ENCODE data around the gene PPCDC. TPM values are rescaled to one million over a fixed set of nuclear protein-coding genes. Genes with fewer than 3 reads are reported as not detected.

The PPCDC gene
- total RNA-seq, 1 donor from 2014 or later, result 7.3 TPM

DNA sequence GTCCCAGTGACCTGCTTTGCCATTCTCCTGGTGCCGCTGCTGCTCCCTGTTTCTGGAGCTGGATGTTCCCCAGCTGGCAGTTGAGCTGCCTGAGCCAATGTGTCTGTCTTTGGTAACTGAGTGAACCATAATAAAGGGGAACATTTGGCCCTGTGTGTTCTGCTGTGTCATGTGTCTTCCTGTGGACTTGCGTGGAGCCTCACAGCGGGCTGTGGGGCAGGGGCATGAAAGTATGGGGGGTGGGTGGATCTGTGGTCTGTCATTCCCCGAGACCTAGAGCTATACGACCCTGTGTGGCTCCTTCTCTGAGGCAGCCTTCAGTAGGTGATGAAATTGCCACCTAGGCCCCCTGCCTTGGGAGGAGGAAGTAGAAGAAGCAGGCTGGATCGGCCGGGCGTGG is 2.0 kb upstream of the PPCDC start:
- peaks cover 13% of the 10 kb centered on the region for H3K36me3 Mint-ChIP-seq (ENCODE audit: low read depth, unreplicated experiment)
- Histone ChIP-seq H3K79me2 (ENCODE audit: insufficient read depth, low read length) (peaks cover 11% of the 10 kb centered on the region), H3K27me3 (ENCODE audit: insufficient read depth, low read length) (no peaks in the 10 kb centered on the region), H3K9me3 (ENCODE audit: insufficient read depth, low read depth, low read length) (no peaks in the 10 kb centered on the region), H3K4me3 (ENCODE audit: insufficient read depth, low read depth, low read length) (no peak overlapping the region), H2AFZ (ENCODE audit: low read depth, low read length) (no peak overlapping the region), H3K4me2 (ENCODE audit: low read length) (no peak overlapping the region), H3K27ac (ENCODE audit: low read depth, low read length) (no peak overlapping the region), H4K20me1 (ENCODE audit: insufficient read depth, low read length) (no peaks in the 10 kb centered on the region), H3K36me3 (ENCODE audit: insufficient read depth, low read length) (no peaks in the 10 kb centered on the region), H3K9ac (ENCODE audit: low read length) (no peak overlapping the region), H3K4me1 (ENCODE audit: insufficient read depth, low read length) (peaks cover 4% of the 10 kb centered on the region)
- no peak for FAIRE-seq
- peaks cover 2% of the 10 kb centered on the region for H3K4me1 Mint-ChIP-seq (ENCODE audit: low read depth, unreplicated experiment)
- no peak overlapping the region for H3K4me3 Mint-ChIP-seq (ENCODE audit: unreplicated experiment)
- no peak for DNase-seq (ENCODE audit: low read depth)
- no peak overlapping the region for H3K27ac Mint-ChIP-seq (ENCODE audit: unreplicated experiment)
- H3K9me3 Mint-ChIP-seq (ENCODE audit: unreplicated experiment), result no peaks in the 10 kb centered on the region
- H3K27me3 Mint-ChIP-seq (ENCODE audit: low read depth, unreplicated experiment), result no peaks in the 10 kb centered on the region
- no peak for TF ChIP-seq EZH2 (IDR thresholded peaks at IDR 0.05; ENCODE audit: insufficient read depth, low read length)

DNA sequence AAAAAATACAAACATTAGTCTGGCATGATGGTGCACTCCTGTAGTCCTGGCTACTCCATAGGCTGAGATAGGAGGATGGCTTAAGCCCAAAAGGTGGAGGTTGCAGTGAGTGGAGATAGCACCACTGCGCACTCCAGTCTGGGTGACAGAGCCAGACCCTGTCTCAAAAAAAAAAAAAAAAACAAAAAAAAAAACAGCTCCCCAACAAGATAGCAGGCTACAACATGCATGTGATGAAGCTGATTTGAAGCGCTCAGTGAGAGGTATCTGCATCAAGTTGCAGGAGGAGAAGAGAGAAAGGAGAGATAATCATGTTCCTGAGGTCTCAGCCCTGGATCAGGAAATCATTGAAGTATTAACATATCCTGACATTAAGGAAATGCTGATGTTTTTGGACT is 608 bp upstream of the PPCDC start:
- Mint-ChIP-seq H3K27me3 (ENCODE audit: low read depth, unreplicated experiment) (no peaks in the 10 kb centered on the region), H3K4me1 (ENCODE audit: low read depth, unreplicated experiment) (peaks cover 2% of the 10 kb centered on the region), H3K4me3 (ENCODE audit: unreplicated experiment) (peak overlapping the region; percentile 96), H3K27ac (ENCODE audit: unreplicated experiment) (no peak overlapping the region), H3K9me3 (ENCODE audit: unreplicated experiment) (no peaks in the 10 kb centered on the region), H3K36me3 (ENCODE audit: low read depth, unreplicated experiment) (peaks cover 8% of the 10 kb centered on the region)
- Histone ChIP-seq H3K27ac (ENCODE audit: low read depth, low read length) (no peak overlapping the region), H3K4me2 (ENCODE audit: low read length) (no peak overlapping the region), H3K9ac (ENCODE audit: low read length) (peak overlapping the region; percentile 100), H3K4me3 (ENCODE audit: insufficient read depth, low read depth, low read length) (no peak overlapping the region), H2AFZ (ENCODE audit: low read depth, low read length) (peak overlapping the region; percentile 69), H3K9me3 (ENCODE audit: insufficient read depth, low read depth, low read length) (no peaks in the 10 kb centered on the region), H3K79me2 (ENCODE audit: insufficient read depth, low read length) (peaks cover 13% of the 10 kb centered on the region), H4K20me1 (ENCODE audit: insufficient read depth, low read length) (no peaks in the 10 kb centered on the region), H3K27me3 (ENCODE audit: insufficient read depth, low read length) (no peaks in the 10 kb centered on the region), H3K36me3 (ENCODE audit: insufficient read depth, low read length) (no peaks in the 10 kb centered on the region), H3K4me1 (ENCODE audit: insufficient read depth, low read length) (peaks cover 4% of the 10 kb centered on the region)
- DNase-seq (ENCODE audit: low read depth), result no peak
- FAIRE-seq, result no peak
- TF ChIP-seq EZH2 (IDR thresholded peaks at IDR 0.05; ENCODE audit: insufficient read depth, low read length), result no peak
- TF ChIP-seq, protein P1, sequence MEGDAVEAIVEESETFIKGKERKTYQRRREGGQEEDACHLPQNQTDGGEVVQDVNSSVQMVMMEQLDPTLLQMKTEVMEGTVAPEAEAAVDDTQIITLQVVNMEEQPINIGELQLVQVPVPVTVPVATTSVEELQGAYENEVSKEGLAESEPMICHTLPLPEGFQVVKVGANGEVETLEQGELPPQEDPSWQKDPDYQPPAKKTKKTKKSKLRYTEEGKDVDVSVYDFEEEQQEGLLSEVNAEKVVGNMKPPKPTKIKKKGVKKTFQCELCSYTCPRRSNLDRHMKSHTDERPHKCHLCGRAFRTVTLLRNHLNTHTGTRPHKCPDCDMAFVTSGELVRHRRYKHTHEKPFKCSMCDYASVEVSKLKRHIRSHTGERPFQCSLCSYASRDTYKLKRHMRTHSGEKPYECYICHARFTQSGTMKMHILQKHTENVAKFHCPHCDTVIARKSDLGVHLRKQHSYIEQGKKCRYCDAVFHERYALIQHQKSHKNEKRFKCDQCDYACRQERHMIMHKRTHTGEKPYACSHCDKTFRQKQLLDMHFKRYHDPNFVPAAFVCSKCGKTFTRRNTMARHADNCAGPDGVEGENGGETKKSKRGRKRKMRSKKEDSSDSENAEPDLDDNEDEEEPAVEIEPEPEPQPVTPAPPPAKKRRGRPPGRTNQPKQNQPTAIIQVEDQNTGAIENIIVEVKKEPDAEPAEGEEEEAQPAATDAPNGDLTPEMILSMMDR (IDR thresholded peaks at IDR 0.05; ENCODE audit: insufficient read depth, low read depth, low read length), result no peak

DNA sequence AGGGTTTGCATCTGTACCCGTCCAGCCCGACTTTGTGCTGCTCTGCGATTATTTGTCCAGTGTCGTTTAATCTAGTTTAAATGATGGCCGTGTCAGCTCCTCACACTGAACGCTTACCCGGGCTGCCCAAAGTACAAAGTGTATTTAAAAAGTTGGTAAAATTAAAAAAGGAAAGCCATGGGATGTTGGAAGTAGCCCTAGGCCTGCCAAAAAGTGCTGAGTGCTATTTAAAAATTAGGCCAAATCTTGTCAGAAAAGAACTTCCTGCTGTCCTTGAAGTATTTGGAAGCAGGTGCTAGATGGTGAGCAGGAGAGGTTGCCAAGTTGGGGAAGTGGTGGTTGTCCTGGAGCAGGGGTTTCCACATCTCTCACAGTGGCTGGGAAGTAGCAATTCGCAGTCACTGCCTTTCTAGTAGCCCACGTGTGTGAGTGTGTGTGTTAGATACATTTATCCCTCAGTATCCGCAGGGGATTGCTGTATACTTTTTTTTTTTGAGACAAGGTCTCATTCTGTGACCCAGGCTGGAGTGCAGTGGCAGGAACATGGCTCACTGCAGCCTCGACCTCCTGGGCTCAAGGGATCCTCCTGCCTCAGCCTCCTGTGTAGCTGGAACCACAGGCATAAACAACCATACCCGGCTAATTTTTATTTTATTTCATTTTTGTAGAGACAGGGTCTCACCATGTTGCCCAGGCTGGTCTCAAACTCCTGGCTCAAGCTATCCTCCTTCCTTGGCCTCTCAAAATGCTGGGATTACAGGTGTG is 664 bp downstream of the PPCDC start:
- peak overlapping the region; percentile 85 for H3K27ac Mint-ChIP-seq (ENCODE audit: unreplicated experiment)

More for the DNA sequence above, 664 bp downstream of the PPCDC start:
- Mint-ChIP-seq H3K36me3 (ENCODE audit: low read depth, unreplicated experiment) (no peaks in the 10 kb centered on the region), H3K4me1 (ENCODE audit: low read depth, unreplicated experiment) (peaks cover 2% of the 10 kb centered on the region), H3K27me3 (ENCODE audit: low read depth, unreplicated experiment) (no peaks in the 10 kb centered on the region), H3K9me3 (ENCODE audit: unreplicated experiment) (no peaks in the 10 kb centered on the region), H3K4me3 (ENCODE audit: unreplicated experiment) (peak overlapping the region; percentile 96)
- DNase-seq (ENCODE audit: low read depth), result peak; percentile 27
- Histone ChIP-seq H3K27ac (ENCODE audit: low read depth, low read length) (peak overlapping the region; percentile 93), H4K20me1 (ENCODE audit: insufficient read depth, low read length) (no peaks in the 10 kb centered on the region), H3K4me2 (ENCODE audit: low read length) (peak overlapping the region; percentile 96), H3K27me3 (ENCODE audit: insufficient read depth, low read length) (no peaks in the 10 kb centered on the region), H3K79me2 (ENCODE audit: insufficient read depth, low read length) (peaks cover 13% of the 10 kb centered on the region), H2AFZ (ENCODE audit: low read depth, low read length) (peak overlapping the region; percentile 97), H3K4me1 (ENCODE audit: insufficient read depth, low read length) (peaks cover 4% of the 10 kb centered on the region), H3K36me3 (ENCODE audit: insufficient read depth, low read length) (no peaks in the 10 kb centered on the region), H3K9ac (ENCODE audit: low read length) (peak overlapping the region; percentile 100), H3K4me3 (ENCODE audit: insufficient read depth, low read depth, low read length) (peak overlapping the region; percentile 96), H3K9me3 (ENCODE audit: insufficient read depth, low read depth, low read length) (no peaks in the 10 kb centered on the region)
- no peak for TF ChIP-seq EZH2 (IDR thresholded peaks at IDR 0.05; ENCODE audit: insufficient read depth, low read length)
- TF ChIP-seq, protein P1 (IDR thresholded peaks at IDR 0.05; ENCODE audit: insufficient read depth, low read depth, low read length), result no peak
- FAIRE-seq, result no peak
